HG03342 (cell line): ENCODE data around the gene SLC2A6.

Experiments used
- ATAC-seq: cut with Tn5 transposase; IDR thresholded peaks from one replicate; pipeline ENCODE4 v1.9.1; 2021; ENCODE audit warnings: mild to moderate bottlenecking, moderate library complexity; ENCODE audit not compliant: unreplicated experiment

The SLC2A6 gene

DNA sequence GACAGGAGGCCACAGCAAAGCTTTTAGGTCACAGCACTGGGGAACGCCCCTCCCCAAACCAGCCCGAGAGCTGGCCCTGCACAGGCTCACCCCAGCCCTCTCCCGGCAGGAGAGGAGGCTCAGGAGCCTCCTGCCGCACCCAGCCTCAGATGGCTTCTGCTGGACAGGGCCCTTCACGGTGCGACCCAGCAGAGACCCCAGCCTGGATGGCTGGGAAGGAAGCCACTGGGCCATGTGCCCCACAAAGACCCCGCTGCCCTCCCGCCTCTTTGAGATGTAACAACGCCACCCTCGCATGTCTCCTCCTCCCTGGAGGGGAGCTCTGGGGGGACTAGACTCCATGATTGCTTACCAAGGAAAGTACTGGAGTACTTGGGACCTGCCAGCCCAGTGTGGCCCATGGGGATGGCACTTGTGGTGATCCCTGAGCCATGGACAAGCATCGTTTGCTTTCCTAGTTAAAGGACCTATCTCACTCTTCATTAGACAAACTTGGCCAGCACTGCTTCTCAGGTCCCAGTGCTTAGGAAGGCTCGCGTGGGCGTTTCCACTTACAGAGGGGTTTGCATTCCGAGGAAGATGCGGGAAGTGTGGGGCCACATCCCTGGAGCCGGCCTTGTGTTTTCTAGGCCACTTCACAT lies 36.8 kb upstream of the SLC2A6 start:
- ATAC-seq = no peak

DNA sequence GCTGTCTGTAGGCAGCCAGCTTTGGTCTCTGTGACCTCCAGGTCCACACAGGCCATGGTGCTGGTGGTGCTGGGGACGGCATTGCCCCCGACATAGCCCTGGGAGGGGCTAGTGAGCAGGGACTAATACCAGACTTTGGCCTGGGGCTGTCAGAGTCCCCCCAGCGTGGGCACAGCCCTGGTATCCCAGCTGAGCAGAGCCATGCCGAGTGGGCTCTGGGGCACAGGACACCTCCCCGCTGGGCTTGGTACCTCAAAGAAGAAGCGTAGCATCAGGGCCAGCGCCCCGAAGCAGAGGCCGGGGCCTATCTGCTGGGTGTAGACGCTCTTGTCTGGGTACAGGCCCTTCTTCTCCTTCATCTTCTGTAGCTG lies 36.3 kb upstream of the SLC2A6 start:
- ATAC-seq = no peak

GRCh38 chr9:133514460-133515239 lies 35.8 kb upstream of the SLC2A6 start:
- ATAC-seq = no peak

GRCh38 chr9:133513214-133514100 lies 34.6 kb upstream of the SLC2A6 start:
- no peak for ATAC-seq

DNA sequence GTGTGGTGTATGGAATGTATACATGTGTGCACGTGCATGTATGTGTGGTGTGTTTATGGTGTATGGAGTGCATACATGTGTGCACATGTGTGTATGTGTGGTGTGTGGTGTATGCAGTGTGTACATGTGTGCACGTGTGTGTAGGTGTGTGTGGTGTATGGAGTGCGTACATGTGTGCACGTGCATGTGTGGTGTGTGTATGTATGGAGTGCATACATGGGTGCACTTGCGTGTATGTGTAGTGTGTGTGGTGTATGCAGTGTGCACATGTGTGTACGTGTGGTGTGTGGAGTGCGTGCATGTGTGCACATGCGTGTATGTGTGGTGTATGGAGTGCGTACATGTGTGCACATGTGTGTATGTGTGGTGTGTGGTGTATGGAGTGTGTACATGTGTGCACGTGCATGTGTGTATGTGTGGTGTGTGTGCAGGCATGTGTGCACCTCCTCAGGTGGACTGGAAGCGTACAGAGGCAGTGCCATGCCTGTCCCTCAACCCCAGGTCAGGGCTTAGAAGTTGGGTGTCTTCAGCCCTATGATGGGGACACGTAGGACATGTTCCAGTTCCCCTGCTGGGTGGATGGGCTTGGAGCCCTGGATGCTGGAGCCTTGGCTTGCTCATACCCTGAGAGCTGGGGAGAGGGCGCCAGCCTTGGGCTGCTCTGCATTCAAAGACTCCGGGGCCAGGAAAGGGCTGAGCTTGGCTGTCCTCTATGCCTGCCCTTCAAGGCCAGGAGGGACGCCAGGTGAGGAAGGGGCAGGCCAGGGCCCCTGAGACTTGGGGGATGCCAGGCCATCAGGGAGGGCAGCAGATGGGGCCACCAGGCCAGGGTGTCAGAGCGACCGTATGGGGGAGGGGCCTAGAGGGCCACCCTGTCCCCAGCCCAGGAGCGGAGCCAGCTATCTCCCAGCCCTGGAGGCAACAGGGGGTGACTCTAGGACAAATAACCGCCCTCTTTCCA lies 33.6 kb upstream of the SLC2A6 start:
- ATAC-seq = no peak

GRCh38 chr9:133511607-133512006 lies 32.7 kb upstream of the SLC2A6 start:
- no peak for ATAC-seq

DNA sequence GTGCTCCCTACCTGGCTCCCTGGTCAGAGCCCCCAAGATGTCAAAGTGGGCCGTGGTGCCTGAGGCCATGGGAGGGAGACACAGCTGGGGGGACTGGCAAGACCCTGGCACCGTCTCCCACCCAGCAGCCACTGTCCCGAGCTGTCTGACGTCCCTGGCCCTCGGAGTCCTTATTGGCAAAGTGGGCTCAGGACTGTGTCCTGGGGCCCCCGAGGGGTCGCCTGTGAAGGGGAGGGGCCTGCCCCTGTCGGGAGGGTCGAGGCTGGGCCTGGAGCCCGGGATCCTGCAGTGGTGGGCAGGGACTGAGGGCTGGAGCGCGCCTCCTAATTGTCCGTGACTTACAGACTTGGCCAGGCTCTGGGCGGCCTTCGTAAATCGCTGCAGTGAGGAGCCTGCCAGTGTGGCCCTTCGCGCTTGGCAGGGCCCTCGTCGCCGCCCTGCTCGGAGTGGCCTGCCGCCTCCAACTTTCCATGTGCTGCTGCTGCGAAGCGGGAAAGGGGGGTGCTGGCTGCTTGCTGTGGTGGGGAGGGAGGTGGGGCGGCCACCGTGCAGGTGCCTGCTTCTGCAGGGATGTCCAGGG lies 32.1 kb upstream of the SLC2A6 start:
- no peak for ATAC-seq

GRCh38 chr9:133509179-133510083 lies 30.5 kb upstream of the SLC2A6 start:
- ATAC-seq = no peak

GRCh38 chr9:133508046-133508445 lies 29.1 kb upstream of the SLC2A6 start:
- ATAC-seq = no peak

DNA sequence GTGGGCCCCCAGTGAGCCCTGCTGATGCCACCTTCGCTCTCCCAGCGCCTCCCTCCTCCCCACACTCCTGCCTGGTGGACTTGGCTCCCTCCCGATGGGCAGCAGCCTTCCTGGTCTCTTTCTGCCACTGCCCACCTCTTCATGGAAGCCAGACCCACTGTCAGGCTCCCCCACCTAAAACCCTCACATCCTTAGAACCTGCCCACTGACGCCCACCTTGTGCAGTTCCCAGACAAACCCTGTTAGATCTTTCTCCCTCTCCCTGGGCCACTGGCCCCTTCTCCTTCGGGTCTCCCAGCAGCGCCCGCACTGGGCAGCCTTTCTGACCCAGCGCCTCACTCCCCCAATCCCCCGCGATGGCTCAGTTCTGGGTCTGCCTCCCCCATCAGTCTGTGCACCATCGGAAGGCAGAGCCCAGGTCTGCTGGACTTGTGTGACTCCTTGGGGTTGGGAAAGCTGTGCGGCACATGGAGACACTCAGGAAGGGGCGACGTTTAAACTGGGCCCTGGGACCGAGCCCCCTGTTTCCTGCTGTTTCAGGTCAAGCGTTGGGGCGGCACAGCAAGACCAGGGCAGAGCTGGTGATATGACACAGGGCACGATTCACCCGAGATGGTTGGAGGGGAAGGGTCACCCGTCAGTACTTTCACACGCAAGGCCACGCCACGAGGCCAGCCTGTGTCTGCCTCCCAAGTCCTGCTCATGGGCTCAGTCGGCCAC lies 28.5 kb upstream of the SLC2A6 start:
- no peak for ATAC-seq

DNA sequence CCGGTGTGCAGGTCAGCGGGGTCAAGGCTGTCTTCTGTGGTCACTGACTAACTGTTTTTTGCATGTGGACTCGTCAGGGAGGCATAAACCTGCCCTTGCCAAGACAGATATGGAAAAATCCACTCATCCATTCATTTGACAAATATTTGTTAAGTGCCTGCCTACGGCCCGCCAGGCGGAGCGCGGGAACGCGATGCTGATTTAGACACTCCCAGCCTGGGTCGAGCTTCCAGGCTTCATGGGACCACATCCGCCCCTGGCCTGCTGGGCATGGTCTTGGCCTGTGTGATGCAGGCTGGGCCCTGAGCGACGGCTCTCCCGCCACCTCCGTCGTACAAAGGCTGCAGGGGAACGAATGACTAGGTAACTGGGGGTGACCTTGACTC lies 27.7 kb upstream of the SLC2A6 start:
- no peak for ATAC-seq

- no peak for ATAC-seq
Observed at GRCh38 chr9:133505901-133506652, 27.2 kb upstream of the SLC2A6 start.

GRCh38 chr9:133505186-133505830 lies 26.4 kb upstream of the SLC2A6 start:
- ATAC-seq = no peak

GRCh38 chr9:133502112-133502511 lies 23.2 kb upstream of the SLC2A6 start:
- no peak for ATAC-seq

DNA sequence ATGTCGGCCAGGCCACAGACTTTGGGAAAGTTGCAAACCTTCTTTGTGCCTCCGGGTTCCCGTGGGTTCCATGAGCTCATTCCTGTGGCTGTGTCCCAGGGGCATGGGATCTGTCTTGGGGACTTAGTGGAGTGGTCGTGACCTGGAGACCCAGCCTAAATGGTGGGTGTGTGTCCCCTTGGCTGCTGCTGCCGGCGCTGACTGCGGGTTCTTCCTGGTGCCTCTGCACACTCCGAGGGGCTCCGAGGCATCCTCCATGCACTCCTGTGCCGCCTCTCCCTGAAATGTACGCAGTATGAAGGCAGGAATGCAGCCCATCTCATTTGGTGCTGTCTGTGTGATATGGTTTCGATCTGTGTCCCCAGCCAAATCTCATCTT lies 21.0 kb upstream of the SLC2A6 start:
- ATAC-seq = no peak

- ATAC-seq = no peak
Observed at GRCh38 chr9:133499132-133499891, 20.4 kb upstream of the SLC2A6 start.
